Measurements from ENCODE around the gene PDE3B. TPM values are rescaled to one million over a fixed set of nuclear protein-coding genes. Genes with fewer than 3 reads are reported as not detected.
"Not testable (repeated sequence)": the region's sequence is repeated elsewhere in the genome, so short reads cannot be mapped to it uniquely, and the experiment has no call there.

PDE3B gene
- total RNA-seq, 1 donor from 2014 or later, result 34.3 TPM

DNA sequence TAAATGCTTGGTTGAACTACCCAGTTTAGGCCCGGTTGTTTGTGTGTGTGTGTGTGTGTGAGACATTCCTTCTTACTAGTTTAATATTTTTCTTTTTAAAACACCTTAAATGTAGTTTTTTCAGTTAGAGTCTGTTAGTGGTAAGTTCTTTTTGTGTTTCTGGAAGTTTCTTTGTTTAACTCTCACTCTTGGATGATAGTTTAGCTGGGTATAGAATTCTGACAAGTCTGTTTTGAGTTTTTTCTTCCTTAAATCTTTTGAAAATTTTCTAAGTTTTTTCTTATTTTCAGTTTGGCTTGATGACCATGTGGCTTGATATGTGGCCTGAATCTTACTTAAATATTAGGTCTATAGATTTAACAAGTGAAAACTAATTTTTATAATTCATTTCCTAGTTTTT is 60.1 kb downstream of the PDE3B start:
- intact Hi-C loops (cut with DNase I), result no loop called here
- no peaks in the 10 kb centered on the region for H3K27me3 ChIP-seq (ENCODE audit: low read depth)
- ATAC-seq (no peak), DNase-seq (no peak)
- H3K36me3 ChIP-seq, result no peaks in the 10 kb centered on the region
- peaks cover 21% of the 10 kb centered on the region for H3K9me3 ChIP-seq
- H3K27ac ChIP-seq, result no peak overlapping the region
- no peaks in the 10 kb centered on the region for H3K4me1 ChIP-seq
- H3K4me3 ChIP-seq, result no peak overlapping the region
- TF ChIP-seq, protein P1, sequence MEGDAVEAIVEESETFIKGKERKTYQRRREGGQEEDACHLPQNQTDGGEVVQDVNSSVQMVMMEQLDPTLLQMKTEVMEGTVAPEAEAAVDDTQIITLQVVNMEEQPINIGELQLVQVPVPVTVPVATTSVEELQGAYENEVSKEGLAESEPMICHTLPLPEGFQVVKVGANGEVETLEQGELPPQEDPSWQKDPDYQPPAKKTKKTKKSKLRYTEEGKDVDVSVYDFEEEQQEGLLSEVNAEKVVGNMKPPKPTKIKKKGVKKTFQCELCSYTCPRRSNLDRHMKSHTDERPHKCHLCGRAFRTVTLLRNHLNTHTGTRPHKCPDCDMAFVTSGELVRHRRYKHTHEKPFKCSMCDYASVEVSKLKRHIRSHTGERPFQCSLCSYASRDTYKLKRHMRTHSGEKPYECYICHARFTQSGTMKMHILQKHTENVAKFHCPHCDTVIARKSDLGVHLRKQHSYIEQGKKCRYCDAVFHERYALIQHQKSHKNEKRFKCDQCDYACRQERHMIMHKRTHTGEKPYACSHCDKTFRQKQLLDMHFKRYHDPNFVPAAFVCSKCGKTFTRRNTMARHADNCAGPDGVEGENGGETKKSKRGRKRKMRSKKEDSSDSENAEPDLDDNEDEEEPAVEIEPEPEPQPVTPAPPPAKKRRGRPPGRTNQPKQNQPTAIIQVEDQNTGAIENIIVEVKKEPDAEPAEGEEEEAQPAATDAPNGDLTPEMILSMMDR (IDR thresholded peaks at IDR 0.05), result no peak

DNA sequence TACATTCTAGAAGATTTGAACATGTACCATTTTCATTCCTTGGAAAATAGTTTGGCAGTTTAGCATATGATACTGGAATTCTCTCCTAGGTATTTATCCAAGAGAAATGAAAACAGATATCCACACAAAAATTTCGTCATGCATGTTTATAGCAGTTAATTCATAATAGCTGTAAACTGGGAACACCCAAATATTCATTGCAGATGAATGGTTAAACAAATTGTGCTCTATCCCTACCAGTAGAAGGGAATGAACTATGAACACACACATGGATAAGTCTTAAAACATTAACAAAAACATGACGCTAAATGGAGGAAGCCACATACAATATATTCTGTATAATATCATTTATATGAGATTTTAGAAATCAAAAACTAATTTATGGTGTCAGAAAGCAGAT is 61.5 kb downstream of the PDE3B start:
- intact Hi-C loops (cut with DNase I), result no loop called here
- peaks cover 21% of the 10 kb centered on the region for H3K9me3 ChIP-seq
- no peaks in the 10 kb centered on the region for H3K36me3 ChIP-seq
- no peaks in the 10 kb centered on the region for H3K4me1 ChIP-seq
- TF ChIP-seq, protein P1 (IDR thresholded peaks at IDR 0.05), result no peak
- ATAC-seq (no peak), DNase-seq (no peak)
- no peak overlapping the region for H3K4me3 ChIP-seq
- no peaks in the 10 kb centered on the region for H3K27me3 ChIP-seq (ENCODE audit: low read depth)
- no peak overlapping the region for H3K27ac ChIP-seq

DNA sequence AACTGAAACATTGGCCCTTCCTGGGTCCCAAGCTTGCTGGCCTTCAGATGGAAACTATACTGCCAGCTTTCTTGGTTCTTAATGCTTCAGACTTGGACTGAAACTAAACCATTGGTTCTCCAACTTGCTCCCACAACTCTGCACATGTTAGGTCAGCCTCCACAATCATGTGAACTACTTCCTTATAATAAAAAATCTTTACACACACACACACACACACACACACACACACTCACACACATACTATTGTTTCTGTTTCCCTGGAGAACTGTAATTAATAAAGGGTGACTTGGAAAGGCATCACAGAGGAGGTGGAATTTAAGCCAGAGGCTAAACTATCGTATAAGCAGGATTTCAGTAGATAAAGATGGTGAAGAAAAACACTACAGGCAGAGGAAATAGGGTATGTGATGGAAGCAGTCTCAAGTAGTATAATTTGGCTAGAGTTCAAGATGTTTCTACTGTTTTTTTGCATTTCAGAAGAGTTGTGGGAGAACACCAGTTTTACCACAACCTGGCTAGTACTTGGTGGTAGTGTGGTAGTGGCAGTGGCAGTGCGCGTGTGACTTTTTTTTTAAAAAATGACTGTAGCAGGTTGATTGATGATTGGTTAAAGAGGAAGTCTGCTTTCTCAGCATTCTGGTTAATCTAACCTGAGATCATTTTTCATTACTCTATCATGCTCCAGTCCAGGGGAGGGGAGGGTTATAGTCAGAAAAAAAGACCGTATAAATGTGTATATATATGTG is 70.1 kb downstream of the PDE3B start:
- H3K27ac ChIP-seq, result no peak overlapping the region
- no peaks in the 10 kb centered on the region for H3K9me3 ChIP-seq
- H3K4me3 ChIP-seq, result no peak overlapping the region
- intact Hi-C loops (cut with DNase I), result no loop called here
- H3K27me3 ChIP-seq (ENCODE audit: low read depth), result no peaks in the 10 kb centered on the region
- ATAC-seq (peak in 1 of 2 donors; percentile 24), DNase-seq (no peak)
- no peaks in the 10 kb centered on the region for H3K4me1 ChIP-seq
- TF ChIP-seq, protein P1 (IDR thresholded peaks at IDR 0.05), result no peak
- no peaks in the 10 kb centered on the region for H3K36me3 ChIP-seq

DNA sequence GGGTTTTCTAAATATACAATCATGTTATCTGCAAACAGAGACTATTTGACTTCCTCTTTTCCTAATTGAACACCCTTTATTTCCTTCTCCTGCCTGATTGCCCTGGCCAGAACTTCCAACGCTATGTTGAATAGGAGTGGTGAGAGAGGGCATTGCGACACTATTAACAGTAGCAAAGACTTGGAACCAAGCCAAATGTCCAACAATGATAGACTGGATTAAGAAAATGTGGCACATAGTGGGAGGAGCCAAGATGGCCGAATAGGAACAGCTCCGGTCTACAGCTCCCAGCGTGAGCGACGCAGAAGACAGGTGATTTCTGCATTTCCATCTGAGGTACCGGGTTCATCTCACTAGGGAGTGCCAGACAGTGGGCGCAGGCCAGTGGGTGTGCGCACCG is 72.1 kb downstream of the PDE3B start:
- ATAC-seq; intact Hi-C loops (cut with DNase I); DNase-seq: not testable (repeated sequence)

DNA sequence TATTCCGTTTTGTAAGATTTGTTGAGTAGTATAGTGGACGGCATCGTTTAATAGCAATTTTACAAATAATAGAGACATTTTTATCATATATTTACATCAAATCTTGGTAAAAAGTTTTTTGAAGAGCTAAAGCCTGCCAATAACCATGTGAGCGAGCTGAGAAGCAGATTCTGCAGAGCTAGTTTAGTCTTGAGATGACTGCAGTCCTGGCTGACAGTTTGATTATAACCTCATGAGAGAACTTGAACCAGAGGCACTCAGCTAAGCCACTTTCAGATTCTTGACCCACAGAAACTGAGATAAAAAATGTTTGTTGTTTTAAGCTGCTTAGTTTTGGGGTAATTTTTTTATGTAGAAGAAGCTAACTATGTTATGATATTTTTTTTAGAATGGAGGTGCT is 78.9 kb downstream of the PDE3B start:
- TF ChIP-seq, protein P1 (IDR thresholded peaks at IDR 0.05), result no peak
- H3K27me3 ChIP-seq (ENCODE audit: low read depth), result no peaks in the 10 kb centered on the region
- no peak overlapping the region for H3K4me3 ChIP-seq
- H3K27ac ChIP-seq, result no peak overlapping the region
- intact Hi-C loops (cut with DNase I), result no loop called here
- no peaks in the 10 kb centered on the region for H3K4me1 ChIP-seq
- no peaks in the 10 kb centered on the region for H3K9me3 ChIP-seq
- ATAC-seq, result no peak
- no peak for DNase-seq
- no peaks in the 10 kb centered on the region for H3K36me3 ChIP-seq

More for the DNA sequence above, 72.1 kb downstream of the PDE3B start:
- H3K36me3 ChIP-seq; H3K4me1 ChIP-seq; H3K27me3 ChIP-seq (ENCODE audit: low read depth); H3K9me3 ChIP-seq; H3K4me3 ChIP-seq; H3K27ac ChIP-seq: not testable (repeated sequence)

DNA sequence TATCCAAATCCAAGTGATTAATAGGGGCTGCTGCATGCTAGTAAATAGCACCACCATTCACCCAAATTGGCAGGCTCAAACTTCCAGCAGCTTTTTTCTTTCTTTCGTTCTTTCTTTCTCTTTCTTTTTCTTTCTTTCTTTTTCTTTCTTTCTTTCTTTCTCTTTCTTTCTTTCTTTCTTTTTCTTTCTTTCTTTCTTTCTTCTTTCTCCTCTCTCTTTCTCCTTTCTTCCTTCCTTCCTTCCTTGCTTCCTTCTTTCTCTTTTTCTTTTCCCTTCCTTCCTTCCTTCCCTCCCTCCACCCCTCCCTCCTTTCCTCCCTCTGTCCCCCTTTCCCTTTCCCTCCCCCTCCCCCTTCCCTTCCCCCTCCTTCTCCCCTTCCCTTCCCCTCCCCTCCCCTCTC is 81.5 kb downstream of the PDE3B start:
- ATAC-seq (no peak), DNase-seq (no peak)
- no peaks in the 10 kb centered on the region for H3K4me1 ChIP-seq
- TF ChIP-seq, protein P1 (IDR thresholded peaks at IDR 0.05), result no peak
- intact Hi-C loops (cut with DNase I), result no loop called here
- no peak overlapping the region for H3K4me3 ChIP-seq
- no peak overlapping the region for H3K27ac ChIP-seq
- H3K27me3 ChIP-seq (ENCODE audit: low read depth), result no peaks in the 10 kb centered on the region
- no peaks in the 10 kb centered on the region for H3K36me3 ChIP-seq
- no peaks in the 10 kb centered on the region for H3K9me3 ChIP-seq

All from lower lobe of right lung (tissue), 2 donors.